ENCODE measurements around the gene ENTPD5. TPM values are rescaled to one million over a fixed set of nuclear protein-coding genes. Genes with fewer than 3 reads are reported as not detected.

The ENTPD5 gene
- total and polyA plus RNA-seq, 2 of the 4 experiments (the other 2 are of a cell fraction) = 7.3 to 8.1 TPM

DNA sequence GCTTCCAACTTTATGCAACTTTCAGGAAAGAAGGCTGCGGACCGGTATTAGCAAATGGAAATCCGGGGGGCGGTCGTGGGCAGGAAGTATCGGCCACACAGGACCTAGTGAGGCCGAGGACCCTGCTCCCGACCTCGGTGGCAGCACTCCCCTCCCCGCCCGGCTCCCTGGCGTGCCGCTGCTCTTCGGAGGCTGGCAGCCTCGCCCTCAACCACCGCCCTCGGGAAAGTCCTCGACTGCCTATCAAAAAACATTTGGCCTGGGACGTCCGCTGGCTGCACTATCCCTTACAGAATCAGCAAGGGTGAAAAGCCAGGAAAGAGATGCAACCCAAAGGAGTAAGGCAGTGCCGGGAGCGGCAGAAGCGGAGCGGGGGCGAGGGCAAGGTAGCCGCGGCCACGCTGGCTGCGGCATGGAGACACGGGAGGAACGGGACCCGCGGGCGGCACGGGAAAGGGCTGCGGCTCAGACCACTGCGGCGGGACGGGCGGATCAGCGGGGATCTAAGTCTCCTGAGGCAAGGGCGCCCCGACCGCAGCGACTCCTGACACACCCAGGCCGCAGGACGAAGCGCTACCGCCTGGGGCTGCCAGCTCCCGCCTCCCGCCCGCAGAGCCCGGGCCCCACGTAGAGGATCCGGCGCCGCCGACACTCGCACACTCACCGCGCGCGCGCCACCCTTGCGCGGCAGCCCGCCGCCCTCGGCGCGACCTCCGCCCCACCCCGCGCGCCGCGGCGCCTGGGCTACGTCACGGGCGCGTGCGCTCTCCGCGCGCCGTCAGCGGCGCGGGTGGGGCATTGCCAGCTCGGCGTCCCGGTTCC, at the start of gene ENTPD5, which contains the start of gene BBOF1 (continued):
- TF ChIP-seq, protein P1, sequence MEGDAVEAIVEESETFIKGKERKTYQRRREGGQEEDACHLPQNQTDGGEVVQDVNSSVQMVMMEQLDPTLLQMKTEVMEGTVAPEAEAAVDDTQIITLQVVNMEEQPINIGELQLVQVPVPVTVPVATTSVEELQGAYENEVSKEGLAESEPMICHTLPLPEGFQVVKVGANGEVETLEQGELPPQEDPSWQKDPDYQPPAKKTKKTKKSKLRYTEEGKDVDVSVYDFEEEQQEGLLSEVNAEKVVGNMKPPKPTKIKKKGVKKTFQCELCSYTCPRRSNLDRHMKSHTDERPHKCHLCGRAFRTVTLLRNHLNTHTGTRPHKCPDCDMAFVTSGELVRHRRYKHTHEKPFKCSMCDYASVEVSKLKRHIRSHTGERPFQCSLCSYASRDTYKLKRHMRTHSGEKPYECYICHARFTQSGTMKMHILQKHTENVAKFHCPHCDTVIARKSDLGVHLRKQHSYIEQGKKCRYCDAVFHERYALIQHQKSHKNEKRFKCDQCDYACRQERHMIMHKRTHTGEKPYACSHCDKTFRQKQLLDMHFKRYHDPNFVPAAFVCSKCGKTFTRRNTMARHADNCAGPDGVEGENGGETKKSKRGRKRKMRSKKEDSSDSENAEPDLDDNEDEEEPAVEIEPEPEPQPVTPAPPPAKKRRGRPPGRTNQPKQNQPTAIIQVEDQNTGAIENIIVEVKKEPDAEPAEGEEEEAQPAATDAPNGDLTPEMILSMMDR (conservative IDR thresholded peaks at IDR 0.05; ENCODE audit: low read depth, low read length) = no peak
